Lower leg skin (tissue), 4 donors: ENCODE data around the gene DYRK4. TPM values are rescaled to one million over a fixed set of nuclear protein-coding genes. Genes with fewer than 3 reads are reported as not detected.

Experiments
- DNase-seq, 2 donors: peaks; one replicate each; pipeline ENCODE4 v3.0.0-alpha.2; 2019; ENCODE audit warnings: low spot score in 2 of 2
- H3K4me3 ChIP-seq: fragments of 200-600 bp; sonication (generic); 2 replicates; pipeline ENCODE4 v1.5.1; 2017; ENCODE audit warnings: mild to moderate bottlenecking, low read depth; ENCODE audit not compliant: poor library complexity, severe bottlenecking
- CTCF ChIP-seq, 3 donors: fragments of 450-650 bp; IDR thresholded peaks; one replicate each; pipeline ENCODE4 v1.5.1; 2016; ENCODE audit warnings: antibody characterized with exemption in 3 of 3, mild to moderate bottlenecking in 3 of 3, moderate library complexity in 2 of 3
- POLR2A ChIP-seq, 2 donors: fragments of 450-650 bp; IDR thresholded peaks; one replicate each; pipeline ENCODE4 v1.6.1; 2016 to 2017; ENCODE audit warnings: antibody characterized with exemption in 2 of 2, mild to moderate bottlenecking in 1 of 2, moderate library complexity in 1 of 2
- WGBS, 2 donors: methylation state at CpG; one replicate each; pipeline ENCODE4 v1.1.5; 2018; 5-methylcytosine and 5-hydroxymethylcytosine counted together
- intact Hi-C: fragments of 100-400 bp; cut with DNase I; formaldehyde crosslinking; loops from one replicate; pipeline ENCODE4 v1.15.0; 2023; ENCODE audit warnings: low total_unique reads
- total RNA-seq, 4 donors: library from RNA; depleted of rRNA; stranded (reverse); fragments of >200 nt; gene quantifications; one replicate each; pipeline ENCODE4 v1.1.0, GENCODE V29; 2016

Gene DYRK4
- total RNA-seq, 4 donors from 2014 or later = 15.5 to 30.5 (median 22.1) TPM

DNA sequence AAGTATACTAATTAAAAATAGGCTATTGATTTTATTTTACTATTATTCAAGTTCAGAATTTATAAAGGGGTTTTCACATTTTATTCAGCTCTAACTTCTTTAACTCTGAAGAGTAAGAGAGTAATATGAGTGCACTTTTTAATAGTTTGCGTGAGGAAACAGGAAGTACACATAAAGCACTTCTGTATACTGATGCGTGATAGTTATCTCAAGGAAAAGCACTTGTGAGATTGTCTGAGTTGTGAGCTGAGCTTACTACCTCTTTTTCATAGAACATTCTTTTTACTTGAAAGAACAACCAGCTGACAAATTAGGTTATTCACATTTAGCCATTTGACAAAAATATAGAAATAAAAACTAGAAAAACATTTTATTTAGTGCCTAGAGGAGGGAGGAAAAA, 21.4 kb upstream of the DYRK4 start:
- no peak for TF ChIP-seq POLR2A (IDR thresholded peaks at IDR 0.05)
- no peak for TF ChIP-seq CTCF (IDR thresholded peaks at IDR 0.05)
- intact Hi-C loops = no loop called here
- 63 to 71% methylated on average over 2 of the region's 2 CpGs for WGBS, 2 donors
- DNase-seq = no peak
- H3K4me3 ChIP-seq = no peak overlapping the region

- WGBS, 2 donors = 72 to 79% methylated on average over 1 of the region's 1 CpG
- intact Hi-C loops = no loop called here
Measured at GRCh38 chr12:4545195-4545594, 16.8 kb upstream of the DYRK4 start.

GRCh38 chr12:4552191-4552590, 9.8 kb upstream of the DYRK4 start:
- 90 to 97% methylated on average over 1 of the region's 1 CpG for WGBS, 2 donors
- no peak for TF ChIP-seq POLR2A (IDR thresholded peaks at IDR 0.05)
- TF ChIP-seq CTCF (IDR thresholded peaks at IDR 0.05) = no peak

More at GRCh38 chr12:4545195-4545594, 16.8 kb upstream of the DYRK4 start:
- H3K4me3 ChIP-seq = no peak overlapping the region
- DNase-seq = no peak
- TF ChIP-seq POLR2A (IDR thresholded peaks at IDR 0.05) (no peak), CTCF (IDR thresholded peaks at IDR 0.05) (no peak)

DNA sequence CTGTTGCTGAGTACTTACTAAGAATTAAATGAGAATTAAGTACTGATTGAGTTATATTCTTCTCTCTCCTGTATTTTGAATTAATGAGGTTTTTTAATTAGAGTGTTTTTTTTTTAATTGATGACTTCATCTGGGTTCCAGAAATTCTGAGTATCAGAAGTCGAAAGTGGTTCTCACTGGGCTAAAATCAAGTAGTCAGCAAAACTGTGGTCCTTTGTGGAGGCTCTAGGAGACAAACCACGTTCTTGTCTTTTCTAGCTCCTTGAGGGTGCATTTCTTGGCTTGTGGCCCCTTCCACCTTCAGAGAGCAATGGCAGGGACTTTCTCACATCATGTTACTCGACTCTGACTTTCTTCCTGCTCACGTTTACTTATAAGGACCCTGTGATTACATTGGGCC, 8.1 kb upstream of the DYRK4 start:
- no peak overlapping the region for H3K4me3 ChIP-seq
- WGBS, 2 donors = 95 to 98% methylated on average over 4 of the region's 4 CpGs
- TF ChIP-seq POLR2A (IDR thresholded peaks at IDR 0.05) = no peak
- TF ChIP-seq CTCF (IDR thresholded peaks at IDR 0.05) = no peak
- no peak for DNase-seq
- intact Hi-C loops = no loop called here

More at GRCh38 chr12:4552191-4552590, 9.8 kb upstream of the DYRK4 start:
- DNase-seq = no peak
- H3K4me3 ChIP-seq = no peak overlapping the region
- intact Hi-C loops = no loop called here

GRCh38 chr12:4555804-4556203, 6.2 kb upstream of the DYRK4 start:
- no peak for DNase-seq
- WGBS, 2 donors = 87 to 96% methylated on average over 2 of the region's 2 CpGs
- H3K4me3 ChIP-seq = no peak overlapping the region
- TF ChIP-seq CTCF (IDR thresholded peaks at IDR 0.05) (no peak), POLR2A (IDR thresholded peaks at IDR 0.05) (no peak)
- intact Hi-C loops = no loop called here
